Activated CD8-positive, alpha-beta memory T cell treated with anti-CD3 and anti-CD28 coated beads, Interleukin-2, amount 50 U/mL, for 1 hour (primary cell): Measurements from ENCODE around the gene NSF.
"Not testable (repeated sequence)": the region's sequence is repeated elsewhere in the genome, so short reads cannot be mapped to it uniquely, and the experiment has no call there.

Experiments
- DNase-seq: peaks from one replicate; pipeline ENCODE4 v3.0.0-alpha.2; 2020; ENCODE audit errors: extremely low read depth

The NSF gene

GRCh38 chr17:46628753-46629436, 38.4 kb downstream of the NSF start:
- DNase-seq = not testable (repeated sequence)

- DNase-seq = not testable (repeated sequence)
Measured at GRCh38 chr17:46632146-46632545, 41.7 kb downstream of the NSF start.

- not testable (repeated sequence) for DNase-seq
Measured at GRCh38 chr17:46634844-46635243, 44.4 kb downstream of the NSF start.

GRCh38 chr17:46641861-46642656, 51.6 kb downstream of the NSF start:
- DNase-seq = not testable (repeated sequence)

GRCh38 chr17:46647251-46647650, 56.8 kb downstream of the NSF start:
- not testable (repeated sequence) for DNase-seq

GRCh38 chr17:46647688-46648278, 57.3 kb downstream of the NSF start:
- DNase-seq = not testable (repeated sequence)

- not testable (repeated sequence) for DNase-seq
Measured at GRCh38 chr17:46649246-46649645, 58.8 kb downstream of the NSF start.

- not testable (repeated sequence) for DNase-seq
Measured at GRCh38 chr17:46652024-46652643, 61.7 kb downstream of the NSF start.

- DNase-seq = not testable (repeated sequence)
Measured at GRCh38 chr17:46658235-46658634, 67.8 kb downstream of the NSF start.

- not testable (repeated sequence) for DNase-seq
Measured at GRCh38 chr17:46659702-46660101, 69.2 kb downstream of the NSF start.

GRCh38 chr17:46663123-46663522, 72.7 kb downstream of the NSF start:
- not testable (repeated sequence) for DNase-seq

GRCh38 chr17:46663552-46663951, 73.1 kb downstream of the NSF start:
- DNase-seq = not testable (repeated sequence)

- DNase-seq = not testable (repeated sequence)
Measured at GRCh38 chr17:46665969-46666368, 75.5 kb downstream of the NSF start.

GRCh38 chr17:46670789-46671188, 80.3 kb downstream of the NSF start:
- not testable (repeated sequence) for DNase-seq

- not testable (repeated sequence) for DNase-seq
Measured at GRCh38 chr17:46672777-46673176, 82.3 kb downstream of the NSF start.

- not testable (repeated sequence) for DNase-seq
Measured at GRCh38 chr17:46677819-46678218, 87.3 kb downstream of the NSF start.

- DNase-seq = not testable (repeated sequence)
Measured at GRCh38 chr17:46683653-46684052, 93.2 kb downstream of the NSF start.

- DNase-seq = not testable (repeated sequence)
Measured at GRCh38 chr17:46685284-46685683, 94.8 kb downstream of the NSF start.

- not testable (repeated sequence) for DNase-seq
Measured at GRCh38 chr17:46692196-46692595, 101.7 kb downstream of the NSF start.

GRCh38 chr17:46693283-46693682, 102.8 kb downstream of the NSF start:
- not testable (repeated sequence) for DNase-seq

- DNase-seq = not testable (repeated sequence)
Measured at GRCh38 chr17:46696522-46696921, 106.1 kb downstream of the NSF start.

- DNase-seq = not testable (repeated sequence)
Measured at GRCh38 chr17:46699014-46699413, 108.5 kb downstream of the NSF start.
